Mesendoderm (in vitro differentiated cells): ENCODE results near the gene CHID1.

ENCODE experiments used
- DNase-seq: peaks from one replicate; pipeline ENCODE4 v3.0.0; 2013
- H2AK5ac ChIP-seq: 2 replicates; pipeline ENCODE4 v1.6.1; 2013; ENCODE audit warnings: low read length, inconsistent platforms
- H2BK120ac ChIP-seq: 2 replicates; pipeline ENCODE4 v1.6.1; 2013; ENCODE audit warnings: low read depth, mild to moderate bottlenecking, low read length, moderate library complexity, mixed read lengths
- H2BK15ac ChIP-seq: replicated peaks from 2 replicates; pipeline ENCODE4 v1.6.1; 2013; ENCODE audit warnings: low read depth, mild to moderate bottlenecking, moderate library complexity
- H2BK5ac ChIP-seq: 2 replicates; pipeline ENCODE4 v1.6.1; 2013; ENCODE audit warnings: low read length, inconsistent platforms
- H3K18ac ChIP-seq: 2 replicates; pipeline ENCODE4 v1.6.1; 2013; ENCODE audit warnings: mild to moderate bottlenecking, low read length, mixed read lengths
- H3K23ac ChIP-seq: one replicate; pipeline ENCODE4 v1.6.1; 2013; ENCODE audit warnings: low read length
- H3K27ac ChIP-seq: 2 replicates; pipeline ENCODE4 v1.5.1; 2013; ENCODE audit warnings: low read depth, mild to moderate bottlenecking, inconsistent platforms, low read length, moderate library complexity
- H3K27me3 ChIP-seq: 2 replicates; pipeline ENCODE4 v1.6.1; 2013; ENCODE audit warnings: low read length, control low read depth, mild to moderate bottlenecking, inconsistent platforms; ENCODE audit not compliant: insufficient read depth, poor library complexity
- H3K36me3 ChIP-seq: 2 replicates; pipeline ENCODE4 v1.6.1; 2013; ENCODE audit warnings: low read length, inconsistent platforms; ENCODE audit not compliant: control insufficient read depth, insufficient read depth
- H3K4ac ChIP-seq: one replicate; pipeline ENCODE4 v1.6.1; 2013; ENCODE audit warnings: low read depth, mild to moderate bottlenecking, low read length, moderate library complexity
- H3K4me1 ChIP-seq: 2 replicates; pipeline ENCODE4 v1.6.1; 2013; ENCODE audit warnings: low read depth, low read length, inconsistent platforms; ENCODE audit not compliant: control insufficient read depth
- H3K4me2 ChIP-seq: 2 replicates; pipeline ENCODE4 v1.6.1; 2013; ENCODE audit warnings: low read length
- H3K4me3 ChIP-seq: 2 replicates; pipeline ENCODE4 v1.5.1; 2013; ENCODE audit warnings: mild to moderate bottlenecking, low read length
- H3K56ac ChIP-seq: one replicate; pipeline ENCODE4 v1.6.1; 2013; ENCODE audit warnings: low read length
- H3K79me1 ChIP-seq: 2 replicates; pipeline ENCODE4 v1.6.1; 2013; ENCODE audit warnings: low read length, inconsistent platforms
- H3K79me2 ChIP-seq: 2 replicates; pipeline ENCODE4 v1.6.1; 2013; ENCODE audit warnings: mild to moderate bottlenecking, low read length; ENCODE audit not compliant: control insufficient read depth, insufficient read depth
- H3K9ac ChIP-seq: 2 replicates; pipeline ENCODE4 v1.6.1; 2013; ENCODE audit warnings: low read length, inconsistent platforms
- H4K5ac ChIP-seq: one replicate; pipeline ENCODE4 v1.6.1; 2013; ENCODE audit warnings: low read length
- H4K8ac ChIP-seq: one replicate; pipeline ENCODE4 v1.6.1; 2013; ENCODE audit warnings: low read depth, mild to moderate bottlenecking, control low read depth, low read length, moderate library complexity
- WGBS: extraction: QIAGEN DNeasy Blood & Tissue Kit; methylation state at CpG from one replicate; pipeline ENCODE4 v1.1.7; 2013; ENCODE audit warnings: low lambda C conversion rate, missing lambda C conversion rate; ENCODE audit not compliant: insufficient coverage; ENCODE audit errors: extremely low coverage; 5-methylcytosine and 5-hydroxymethylcytosine counted together

The CHID1 gene

DNA sequence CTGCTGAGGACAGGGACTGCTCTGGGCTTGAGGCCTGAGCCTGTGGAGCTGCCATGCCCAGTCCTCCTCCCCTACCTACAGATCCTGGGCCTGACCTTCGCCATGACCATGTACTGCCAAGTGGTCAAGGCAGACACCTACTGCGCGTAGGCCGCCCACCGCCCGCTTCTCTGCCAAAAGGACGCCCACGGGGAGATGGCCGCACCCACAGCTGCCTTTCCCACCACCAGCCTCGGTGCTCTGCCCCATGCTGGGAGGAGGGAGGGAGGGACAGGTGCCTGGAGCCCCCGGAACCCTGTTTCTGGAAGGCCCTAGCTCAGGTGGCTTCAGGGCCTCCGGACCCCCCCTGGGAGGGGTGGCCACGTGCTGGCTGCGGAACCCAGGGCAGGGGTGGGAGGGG lies 44.1 kb downstream of the CHID1 start:
- no CpG with 5 or more reads among the region's 14 CpGs for WGBS
- no peak overlapping the region for H3K27ac ChIP-seq

GRCh38 chr11:865462-866430 lies 44.9 kb downstream of the CHID1 start:
- no peak overlapping the region for H2BK120ac ChIP-seq
- H3K4me2 ChIP-seq: no peak overlapping the region
- H3K36me3 ChIP-seq: no peaks in the 10 kb centered on the region
- no peak overlapping the region for H3K4me3 ChIP-seq
- no peak overlapping the region for H3K4ac ChIP-seq
- WGBS: no CpG with 5 or more reads among the region's 41 CpGs
- no peak overlapping the region for H2BK15ac ChIP-seq
- H3K27ac ChIP-seq: no peak overlapping the region
- H3K56ac ChIP-seq: no peak overlapping the region
- no peak overlapping the region for H4K5ac ChIP-seq
- no peaks in the 10 kb centered on the region for H3K79me2 ChIP-seq
- no peak overlapping the region for H2AK5ac ChIP-seq
- no peaks in the 10 kb centered on the region for H3K79me1 ChIP-seq
- DNase-seq: no peak
- H3K23ac ChIP-seq: no peak overlapping the region
- no peak overlapping the region for H2BK5ac ChIP-seq
- H3K9ac ChIP-seq: no peak overlapping the region
- H3K27me3 ChIP-seq: no peaks in the 10 kb centered on the region
- no peak overlapping the region for H4K8ac ChIP-seq
- H3K18ac ChIP-seq: no peak overlapping the region
- no peaks in the 10 kb centered on the region for H3K4me1 ChIP-seq

More for the DNA sequence above, 44.1 kb downstream of the CHID1 start:
- no peaks in the 10 kb centered on the region for H3K79me2 ChIP-seq
- H2BK120ac ChIP-seq: no peak overlapping the region
- H4K5ac ChIP-seq: no peak overlapping the region
- H3K23ac ChIP-seq: no peak overlapping the region
- no peak overlapping the region for H2AK5ac ChIP-seq
- no peak overlapping the region for H2BK15ac ChIP-seq
- no peak overlapping the region for H2BK5ac ChIP-seq
- H3K79me1 ChIP-seq: no peaks in the 10 kb centered on the region
- H3K36me3 ChIP-seq: no peaks in the 10 kb centered on the region
- H3K4me3 ChIP-seq: no peak overlapping the region
- H4K8ac ChIP-seq: no peak overlapping the region
- no peaks in the 10 kb centered on the region for H3K4me1 ChIP-seq
- no peak overlapping the region for H3K4ac ChIP-seq
- no peak overlapping the region for H3K18ac ChIP-seq
- no peak overlapping the region for H3K4me2 ChIP-seq
- H3K56ac ChIP-seq: no peak overlapping the region
- H3K9ac ChIP-seq: no peak overlapping the region
- no peak for DNase-seq
- H3K27me3 ChIP-seq: no peaks in the 10 kb centered on the region

DNA sequence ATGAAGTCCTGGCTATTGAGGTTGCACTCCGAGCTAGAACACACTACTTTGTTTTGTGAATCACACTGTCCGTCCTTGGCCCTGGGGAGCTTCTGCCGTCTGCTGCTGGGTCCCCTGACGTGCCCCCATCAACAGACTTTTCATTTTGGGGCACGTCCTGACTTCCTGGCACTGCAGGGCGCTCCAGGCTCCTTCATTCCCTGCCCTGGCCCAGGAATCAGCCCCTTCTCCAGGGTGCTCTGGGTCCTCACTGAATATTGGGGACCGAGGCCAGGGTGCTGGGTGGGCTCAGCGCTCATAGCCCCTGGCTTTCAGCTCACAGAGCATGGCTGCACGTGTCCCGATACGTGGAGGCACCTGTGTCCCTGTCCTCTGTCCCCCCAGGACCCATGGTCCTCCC lies 45.7 kb downstream of the CHID1 start:
- Histone ChIP-seq H3K36me3 (no peaks in the 10 kb centered on the region), H2BK120ac (no peak overlapping the region), H4K5ac (no peak overlapping the region), H3K79me2 (no peaks in the 10 kb centered on the region), H3K4me1 (no peaks in the 10 kb centered on the region), H3K4me3 (no peak overlapping the region), H2BK5ac (no peak overlapping the region), H3K18ac (no peak overlapping the region), H3K4ac (no peak overlapping the region), H3K4me2 (no peak overlapping the region), H2BK15ac (no peak overlapping the region), H3K23ac (no peak overlapping the region), H4K8ac (no peak overlapping the region), H3K56ac (no peak overlapping the region), H3K9ac (no peak overlapping the region), H2AK5ac (no peak overlapping the region), H3K79me1 (no peaks in the 10 kb centered on the region), H3K27ac (no peak overlapping the region), H3K27me3 (no peaks in the 10 kb centered on the region)
- WGBS: no CpG with 5 or more reads among the region's 11 CpGs
- no peak for DNase-seq

DNA sequence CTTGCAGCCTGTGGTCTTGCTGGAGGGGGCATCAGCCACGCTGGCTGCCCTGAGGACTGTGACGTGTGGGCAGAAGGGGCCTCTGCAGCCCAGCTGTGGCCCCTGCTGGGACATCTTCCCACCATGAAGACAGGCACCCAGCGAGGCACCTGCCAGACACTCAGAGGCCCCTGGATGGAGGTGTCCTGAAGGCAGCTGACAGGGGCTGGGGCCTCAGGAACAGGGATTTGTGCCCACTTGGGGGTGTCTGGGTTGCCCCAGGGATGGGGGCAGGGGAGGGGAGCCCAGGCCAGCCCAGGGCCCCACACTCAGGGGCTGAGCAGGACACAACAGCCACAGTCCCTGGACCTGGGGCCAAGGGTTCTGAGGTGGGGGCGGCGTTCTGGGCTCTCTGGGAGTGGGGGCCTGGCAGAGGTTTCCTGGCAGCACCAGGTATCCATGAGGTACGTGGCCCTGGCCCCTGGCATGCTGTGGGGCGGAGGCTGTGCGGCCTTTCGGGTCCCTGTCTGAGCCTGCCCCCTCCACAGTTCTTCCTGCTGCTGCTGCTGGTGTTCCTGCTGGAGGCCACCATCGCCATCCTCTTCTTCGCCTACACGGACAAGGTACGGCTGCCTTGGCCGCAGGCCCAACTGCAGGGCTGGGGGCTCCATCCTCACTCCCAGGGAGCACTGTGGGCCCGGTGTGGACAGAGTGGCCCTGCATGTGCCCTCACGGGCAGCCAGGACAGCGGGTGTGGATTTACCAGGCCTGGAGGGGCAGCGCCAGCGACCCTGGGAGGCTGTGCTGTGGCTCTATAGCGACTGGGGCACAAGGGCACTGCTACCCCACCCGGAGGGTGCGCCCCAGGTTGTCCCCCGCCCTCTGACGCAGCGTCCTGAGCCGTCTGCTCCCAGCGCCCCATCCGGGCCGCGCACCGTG lies 46.4 kb downstream of the CHID1 start:
- no CpG with 5 or more reads among the region's 31 CpGs for WGBS
- H3K79me2 ChIP-seq: no peaks in the 10 kb centered on the region

GRCh38 chr11:863023-863909 lies 47.3 kb downstream of the CHID1 start:
- Histone ChIP-seq H3K4ac (no peak overlapping the region), H3K4me2 (no peak overlapping the region), H3K18ac (no peak overlapping the region), H3K4me1 (no peaks in the 10 kb centered on the region), H3K79me1 (no peaks in the 10 kb centered on the region), H4K5ac (no peak overlapping the region), H3K56ac (no peak overlapping the region), H3K36me3 (no peaks in the 10 kb centered on the region), H3K23ac (no peak overlapping the region), H2AK5ac (no peak overlapping the region), H4K8ac (no peak overlapping the region), H2BK5ac (no peak overlapping the region), H3K9ac (no peak overlapping the region), H2BK15ac (no peak overlapping the region), H3K4me3 (no peak overlapping the region), H3K79me2 (no peaks in the 10 kb centered on the region), H3K27me3 (no peaks in the 10 kb centered on the region), H2BK120ac (no peak overlapping the region), H3K27ac (no peak overlapping the region)
- DNase-seq: no peak
- WGBS: no CpG with 5 or more reads among the region's 24 CpGs

More for the DNA sequence above, 46.4 kb downstream of the CHID1 start:
- Histone ChIP-seq H3K56ac (no peak overlapping the region), H3K9ac (no peak overlapping the region), H3K4ac (no peak overlapping the region), H3K36me3 (no peaks in the 10 kb centered on the region), H2BK5ac (no peak overlapping the region), H2AK5ac (no peak overlapping the region), H2BK15ac (no peak overlapping the region), H4K5ac (no peak overlapping the region), H3K4me2 (no peak overlapping the region), H3K4me1 (no peaks in the 10 kb centered on the region), H3K4me3 (no peak overlapping the region), H3K18ac (no peak overlapping the region), H2BK120ac (no peak overlapping the region), H3K79me1 (no peaks in the 10 kb centered on the region), H3K27me3 (no peaks in the 10 kb centered on the region), H3K23ac (no peak overlapping the region), H4K8ac (no peak overlapping the region), H3K27ac (no peak overlapping the region)
- DNase-seq: no peak
